Upper lobe of left lung (tissue), 6 donors: ENCODE measurements around the gene ATP9A. TPM values are rescaled to one million over a fixed set of nuclear protein-coding genes. Genes with fewer than 3 reads are reported as not detected.

ENCODE experiments used
- ATAC-seq, 2 donors: fragments of 200-7000 bp; cut with Tn5 transposase; one replicate each; pipeline ENCODE4 v1.9.1; 2022; ENCODE audit warnings: mild to moderate bottlenecking in 2 of 2, moderate library complexity in 2 of 2; ENCODE audit not compliant: low FRiP score in 2 of 2
- DNase-seq, 2 donors: peaks; one replicate each; pipeline ENCODE4 v3.0.0-alpha.2; 2019 to 2020
- H3K27ac ChIP-seq, 4 donors: fragments of 200-600 bp; sonication (generic); one replicate each; pipeline ENCODE4 v1.5.1; 2016 to 2019
- H3K27me3 ChIP-seq, 4 donors: fragments of 200-600 bp; sonication (generic); one replicate each; pipeline ENCODE4 v1.5.1; 2017 to 2019
- H3K36me3 ChIP-seq, 4 donors: fragments of 200-600 bp; sonication (generic); one replicate each; pipeline ENCODE4 v1.5.1; 2016 to 2019
- H3K4me1 ChIP-seq, 4 donors: fragments of 200-600 bp; sonication (generic); one replicate each; pipeline ENCODE4 v1.5.1; 2018 to 2019
- H3K4me3 ChIP-seq, 4 donors: fragments of 200-600 bp; sonication (generic); one replicate each; pipeline ENCODE4 v1.5.1; 2017 to 2019; ENCODE audit warnings: mild to moderate bottlenecking in 2 of 4, moderate library complexity in 1 of 4
- H3K9me3 ChIP-seq, 4 donors: fragments of 200-600 bp; sonication (generic); one replicate each; pipeline ENCODE4 v1.5.1; 2018 to 2019
- EP300 ChIP-seq, 4 donors: sonication (generic); formaldehyde crosslinking; IDR thresholded peaks; one replicate each; pipeline ENCODE4 v1.5.1; 2017; ENCODE audit warnings: antibody characterized with exemption in 4 of 4, control low read depth in 2 of 4
- POLR2A ChIP-seq, 4 donors: fragments of 450-650 bp; IDR thresholded peaks; one replicate each; pipeline ENCODE4 v1.5.1; 2016 to 2017; ENCODE audit warnings: antibody characterized with exemption in 4 of 4, mild to moderate bottlenecking in 2 of 4
- POLR2AphosphoS5 ChIP-seq, 2 donors: sonication (generic); formaldehyde crosslinking; IDR thresholded peaks; one replicate each; pipeline ENCODE4 v1.5.1; 2017; ENCODE audit warnings: antibody characterized with exemption in 2 of 2
- WGBS, 2 donors: methylation state at CpG; one replicate each; pipeline ENCODE4 v1.1.5; 2017 to 2018; 5-methylcytosine and 5-hydroxymethylcytosine counted together
- total RNA-seq, 6 donors: library from RNA; depleted of rRNA in 4 of 6; stranded (reverse); fragments of >200 nt in 4 of 6; gene quantifications; one replicate each; pipeline versions ENCODE4 v1.1.0 to v1.2.1, GENCODE V29; 2016 to 2021
- TF ChIP-seq, protein P1 (sequence below), 6 experiments: fragments of 450-650 bp in 4 of 6; fragments of 200-600 bp in 2 of 6; sonication (generic) in 2 of 6; IDR thresholded peaks; one replicate each; pipeline ENCODE4 v1.5.1; 2016 to 2019; ENCODE audit warnings: antibody characterized with exemption in 6 of 6
- donor health status: DM: no; HTN: no; CAD: no; lungs with moderate emphysema.
- donor health status: DM: no; HTN: yes; CAD: no; lungs with severe emphysema.

Gene ATP9A
- total RNA-seq, 6 donors from 2014 or later, result 15.7 to 31.3 (median 22.8) TPM

DNA sequence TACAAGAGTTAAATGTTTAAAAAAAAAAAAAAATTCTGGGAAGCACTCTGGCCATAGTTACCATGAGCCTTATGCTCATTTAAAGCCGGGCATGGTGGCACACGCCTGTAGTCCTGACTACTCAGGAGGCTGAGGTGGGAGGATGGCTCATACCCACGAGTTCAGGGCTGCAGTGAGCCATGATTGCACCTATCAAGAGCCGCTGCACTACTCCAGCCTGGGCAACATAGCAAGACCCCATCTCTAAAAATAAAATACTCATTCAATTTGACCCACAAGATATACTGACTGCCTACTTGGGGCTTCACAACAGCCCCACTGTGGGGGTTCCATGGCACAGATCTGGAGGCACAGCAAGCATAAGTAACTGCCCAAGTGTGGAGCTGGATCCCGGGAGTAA lies 113.7 kb downstream of the ATP9A start:
- H3K9me3 ChIP-seq, result no peaks in the 10 kb centered on the region
- H3K27ac ChIP-seq, result no peak overlapping the region
- ATAC-seq (no peak), DNase-seq (no peak)
- no peak overlapping the region for H3K4me3 ChIP-seq
- peaks cover 4 to 16% (median 7%) of the 10 kb centered on the region in 4 donors for H3K4me1 ChIP-seq
- TF ChIP-seq EP300 (IDR thresholded peaks at IDR 0.05) (no peak), POLR2A (IDR thresholded peaks at IDR 0.05) (no peak), POLR2AphosphoS5 (IDR thresholded peaks at IDR 0.05) (no peak)
- TF ChIP-seq, protein P1, sequence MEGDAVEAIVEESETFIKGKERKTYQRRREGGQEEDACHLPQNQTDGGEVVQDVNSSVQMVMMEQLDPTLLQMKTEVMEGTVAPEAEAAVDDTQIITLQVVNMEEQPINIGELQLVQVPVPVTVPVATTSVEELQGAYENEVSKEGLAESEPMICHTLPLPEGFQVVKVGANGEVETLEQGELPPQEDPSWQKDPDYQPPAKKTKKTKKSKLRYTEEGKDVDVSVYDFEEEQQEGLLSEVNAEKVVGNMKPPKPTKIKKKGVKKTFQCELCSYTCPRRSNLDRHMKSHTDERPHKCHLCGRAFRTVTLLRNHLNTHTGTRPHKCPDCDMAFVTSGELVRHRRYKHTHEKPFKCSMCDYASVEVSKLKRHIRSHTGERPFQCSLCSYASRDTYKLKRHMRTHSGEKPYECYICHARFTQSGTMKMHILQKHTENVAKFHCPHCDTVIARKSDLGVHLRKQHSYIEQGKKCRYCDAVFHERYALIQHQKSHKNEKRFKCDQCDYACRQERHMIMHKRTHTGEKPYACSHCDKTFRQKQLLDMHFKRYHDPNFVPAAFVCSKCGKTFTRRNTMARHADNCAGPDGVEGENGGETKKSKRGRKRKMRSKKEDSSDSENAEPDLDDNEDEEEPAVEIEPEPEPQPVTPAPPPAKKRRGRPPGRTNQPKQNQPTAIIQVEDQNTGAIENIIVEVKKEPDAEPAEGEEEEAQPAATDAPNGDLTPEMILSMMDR (IDR thresholded peaks at IDR 0.05), result no peak
- peaks cover 0 to 6% (median 0%) of the 10 kb centered on the region in 4 donors for H3K36me3 ChIP-seq
- no peaks in the 10 kb centered on the region for H3K27me3 ChIP-seq
- WGBS, 2 donors, result 75 to 86% methylated on average over 5 of the region's 5 CpGs

DNA sequence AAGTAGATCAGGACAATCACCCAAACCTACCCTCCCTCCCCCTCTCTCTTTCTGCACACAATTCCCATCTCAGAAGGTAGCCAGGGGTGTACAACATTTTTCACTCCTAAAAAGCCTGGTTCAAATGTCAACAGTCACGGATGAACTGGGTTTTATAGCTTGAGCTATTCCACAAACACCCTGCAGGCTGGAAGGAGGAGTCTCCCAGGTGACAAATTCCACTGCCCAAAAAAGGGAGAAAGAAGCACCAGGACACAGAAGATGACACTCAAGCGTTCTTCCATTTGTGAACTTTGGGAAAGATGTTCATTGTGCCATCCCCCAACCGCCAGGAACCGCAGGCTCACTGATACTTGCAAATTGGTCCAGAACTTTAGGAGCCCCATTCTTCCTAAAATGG lies 114.1 kb downstream of the ATP9A start:
- peaks cover 4 to 16% (median 7%) of the 10 kb centered on the region in 4 donors for H3K4me1 ChIP-seq
- no peak overlapping the region for H3K4me3 ChIP-seq
- no peak overlapping the region for H3K27ac ChIP-seq
- H3K27me3 ChIP-seq, result no peaks in the 10 kb centered on the region
- no peaks in the 10 kb centered on the region for H3K9me3 ChIP-seq
- WGBS, 2 donors, result 91 to 97% methylated on average over 4 of the region's 4 CpGs
- TF ChIP-seq, protein P1 (IDR thresholded peaks at IDR 0.05), result no peak
- TF ChIP-seq EP300 (IDR thresholded peaks at IDR 0.05) (no peak), POLR2A (IDR thresholded peaks at IDR 0.05) (no peak), POLR2AphosphoS5 (IDR thresholded peaks at IDR 0.05) (no peak)
- H3K36me3 ChIP-seq, result peaks cover 0 to 6% (median 0%) of the 10 kb centered on the region in 4 donors
- ATAC-seq, result no peak
- no peak for DNase-seq

DNA sequence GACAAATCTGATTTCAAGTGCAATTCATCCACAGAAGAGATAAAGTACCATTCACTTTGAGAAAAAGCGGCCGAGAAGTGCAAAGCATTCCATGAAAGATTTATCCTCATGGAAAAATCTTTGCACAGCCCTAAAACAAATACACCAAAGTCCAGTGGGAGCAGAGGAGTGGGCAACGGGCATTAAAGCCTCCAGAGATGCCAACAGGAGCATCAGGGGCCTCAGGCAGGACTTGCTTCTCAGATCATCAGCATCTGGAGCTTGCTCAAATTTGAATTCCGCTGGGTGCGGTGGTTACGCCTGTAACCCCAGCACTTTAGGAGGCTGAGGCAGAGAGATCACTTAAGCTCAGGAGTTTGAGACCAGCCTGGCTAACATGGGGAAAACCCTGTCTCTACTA lies 115.0 kb downstream of the ATP9A start:
- Histone ChIP-seq H3K27me3 (no peaks in the 10 kb centered on the region), H3K9me3 (no peaks in the 10 kb centered on the region), H3K36me3 (peaks cover 0 to 10% (median 0%) of the 10 kb centered on the region in 4 donors), H3K4me3 (no peak overlapping the region), H3K27ac (no peak overlapping the region), H3K4me1 (peaks cover 4 to 16% (median 7%) of the 10 kb centered on the region in 4 donors)
- DNase-seq (no peak), ATAC-seq (no peak)
- WGBS, 2 donors, result 92 to 97% methylated on average over 6 of the region's 6 CpGs
- TF ChIP-seq POLR2A (IDR thresholded peaks at IDR 0.05) (no peak), EP300 (IDR thresholded peaks at IDR 0.05) (no peak), POLR2AphosphoS5 (IDR thresholded peaks at IDR 0.05) (no peak)
- TF ChIP-seq, protein P1 (IDR thresholded peaks at IDR 0.05), result no peak

DNA sequence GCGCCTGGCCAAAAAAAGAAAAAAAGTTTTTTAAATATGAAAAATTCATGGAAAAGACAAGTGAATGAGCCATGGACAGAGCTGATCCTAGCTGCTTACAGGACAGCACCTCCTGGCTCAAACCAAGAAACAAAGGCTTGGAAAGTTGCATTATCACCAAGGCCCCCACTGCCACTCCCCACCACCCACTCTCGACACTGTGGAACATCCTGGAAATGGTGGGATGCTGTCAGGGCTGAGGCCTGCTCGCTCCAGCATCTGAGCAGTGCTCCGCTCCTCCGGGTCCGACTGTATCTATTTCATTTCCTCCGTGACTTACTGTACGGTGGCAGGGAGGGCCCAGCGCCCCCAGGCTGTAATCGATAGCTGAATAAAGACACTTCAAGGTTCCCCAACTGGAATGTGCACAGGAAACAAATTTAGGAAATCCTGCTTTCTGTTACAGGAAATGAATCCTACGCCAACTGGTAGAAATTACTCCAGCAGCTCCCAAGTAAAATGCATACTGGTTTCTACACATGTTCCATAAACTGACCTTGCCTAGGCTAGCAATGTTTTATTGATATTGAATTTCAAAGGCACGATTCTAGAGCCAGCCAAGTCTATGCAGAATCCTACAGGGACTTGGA lies 116.2 kb downstream of the ATP9A start:
- no peak for DNase-seq
- TF ChIP-seq POLR2A (IDR thresholded peaks at IDR 0.05) (no peak), EP300 (IDR thresholded peaks at IDR 0.05) (no peak), POLR2AphosphoS5 (IDR thresholded peaks at IDR 0.05) (no peak)
- TF ChIP-seq, protein P1 (IDR thresholded peaks at IDR 0.05), result no peak
- no peak for ATAC-seq

More for the DNA sequence above, 116.2 kb downstream of the ATP9A start:
- no peaks in the 10 kb centered on the region for H3K9me3 ChIP-seq
- peak overlapping the region in 1 of 4 donors; percentile 27 for H3K27ac ChIP-seq
- peaks cover 0 to 10% (median 0%) of the 10 kb centered on the region in 4 donors for H3K36me3 ChIP-seq
- no peak overlapping the region for H3K4me3 ChIP-seq
- 53 to 56% methylated on average over 12 of the region's 12 CpGs for WGBS, 2 donors
- H3K4me1 ChIP-seq, result peaks cover 4 to 16% (median 7%) of the 10 kb centered on the region in 4 donors
- no peaks in the 10 kb centered on the region for H3K27me3 ChIP-seq
